Activated gamma-delta T cell treated with Interleukin-2 at 50 U/mL for 16 hours (primary cell): ENCODE results near the gene TPD52L1.
"Not testable (repeated sequence)": the region's sequence is repeated elsewhere in the genome, so short reads cannot be mapped to it uniquely, and the experiment has no call there.

Experiments
- DNase-seq: peaks from one replicate; pipeline ENCODE4 v3.0.0-alpha.2; 2020

Gene TPD52L1

GRCh38 chr6:125144822-125145221, 8.8 kb upstream of the TPD52L1 start:
- no peak for DNase-seq

GRCh38 chr6:125149256-125150144, 4.1 kb upstream of the TPD52L1 start:
- DNase-seq: no peak

GRCh38 chr6:125151700-125152099, 1.9 kb upstream of the TPD52L1 start:
- DNase-seq: no peak

- no peak for DNase-seq
Measured at GRCh38 chr6:125154118-125154760, 666 bp downstream of the TPD52L1 start.

- DNase-seq: no peak
Measured at GRCh38 chr6:125154761-125155135, 1.2 kb downstream of the TPD52L1 start.

GRCh38 chr6:125155344-125155743, 1.8 kb downstream of the TPD52L1 start:
- no peak for DNase-seq

- no peak for DNase-seq
Measured at GRCh38 chr6:125156496-125156895, 2.9 kb downstream of the TPD52L1 start.

GRCh38 chr6:125157280-125157679, 3.7 kb downstream of the TPD52L1 start:
- DNase-seq: no peak

- no peak for DNase-seq
Measured at GRCh38 chr6:125157725-125158124, 4.2 kb downstream of the TPD52L1 start.

- not testable (repeated sequence) for DNase-seq
Measured at GRCh38 chr6:125163339-125163738, 9.8 kb downstream of the TPD52L1 start.

- no peak for DNase-seq
Measured at GRCh38 chr6:125163811-125164210, 10.2 kb downstream of the TPD52L1 start.

- no peak for DNase-seq
Measured at GRCh38 chr6:125164696-125165095, 11.1 kb downstream of the TPD52L1 start.

- DNase-seq: no peak
Measured at GRCh38 chr6:125165256-125165655, 11.7 kb downstream of the TPD52L1 start.

- no peak for DNase-seq
Measured at GRCh38 chr6:125165776-125166175, 12.2 kb downstream of the TPD52L1 start.

- DNase-seq: no peak
Measured at GRCh38 chr6:125166711-125167110, 13.1 kb downstream of the TPD52L1 start.

- no peak for DNase-seq
Measured at GRCh38 chr6:125167579-125167978, 14.0 kb downstream of the TPD52L1 start.

- DNase-seq: no peak
Measured at GRCh38 chr6:125169058-125169457, 15.5 kb downstream of the TPD52L1 start.

GRCh38 chr6:125169522-125169921, 15.9 kb downstream of the TPD52L1 start:
- no peak for DNase-seq

- DNase-seq: no peak
Measured at GRCh38 chr6:125170376-125170775, 16.8 kb downstream of the TPD52L1 start.

- no peak for DNase-seq
Measured at GRCh38 chr6:125173341-125174095, 19.9 kb downstream of the TPD52L1 start.

- no peak for DNase-seq
Measured at GRCh38 chr6:125174626-125175025, 21.1 kb downstream of the TPD52L1 start.

- DNase-seq: no peak
Measured at GRCh38 chr6:125175466-125176048, 22.0 kb downstream of the TPD52L1 start.
